IMR-90 (cell line): ENCODE data around the gene EEF1AKMT2. TPM values are rescaled to one million over a fixed set of nuclear protein-coding genes. Genes with fewer than 3 reads are reported as not detected.

ENCODE experiments used
- ATAC-seq: fragments of 200-7000 bp; cut with Tn5 transposase; 2 replicates; pipeline ENCODE4 v1.9.1; 2020; ENCODE audit warnings: low read depth, mild to moderate bottlenecking, moderate library complexity
- BruUV-seq: library from RNA; stranded (reverse); fragments of 400-500 nt; replicated peaks from 2 replicates; lab custom pipeline; 2021; lab: Mats Ljungman, UMichigan
- CTCF ChIA-PET: fragments of 300-600 bp; formaldehyde crosslinking; extraction: SDS; loops from one replicate; lab custom pipeline; 2021; ENCODE audit warnings: antibody characterized with exemption; lab: Yijun Ruan, JAX
- POLR2A ChIA-PET: fragments of 300-600 bp; sonication (Branson Sonifier 250); formaldehyde crosslinking; loops from one replicate; lab custom pipeline; 2022; ENCODE audit warnings: antibody characterized with exemption; ENCODE audit not compliant: unreplicated experiment; lab: Charles Lee
- DNase-seq: peaks from one replicate; pipeline ENCODE4 v3.0.0; 2013
- H2AFZ ChIP-seq: replicated peaks from 2 replicates; pipeline ENCODE3; 2013; ENCODE audit warnings: low read length, mild to moderate bottlenecking; ENCODE audit not compliant: poor library complexity
- H2AK5ac ChIP-seq: 2 replicates; pipeline ENCODE4 v1.6.1; 2013; ENCODE audit warnings: low read depth, low read length, inconsistent platforms
- H2AK9ac ChIP-seq: replicated peaks from 2 replicates; pipeline ENCODE3; 2013; ENCODE audit warnings: mild to moderate bottlenecking, low read depth, low read length, moderate library complexity; ENCODE audit not compliant: poor library complexity
- H2BK120ac ChIP-seq: 2 replicates; pipeline ENCODE4 v1.6.1; 2013; ENCODE audit warnings: low read depth, low read length, inconsistent platforms
- H2BK15ac ChIP-seq: 3 replicates; pipeline ENCODE4 v1.6.1; 2013; ENCODE audit warnings: low read depth, low read length, inconsistent platforms
- H2BK20ac ChIP-seq: 2 replicates; pipeline ENCODE4 v1.6.1; 2013; ENCODE audit warnings: low read depth, mild to moderate bottlenecking, inconsistent platforms, low read length, moderate library complexity
- H2BK5ac ChIP-seq: 2 replicates; pipeline ENCODE4 v1.6.1; 2013; ENCODE audit warnings: mild to moderate bottlenecking, low read depth, low read length, inconsistent platforms; ENCODE audit not compliant: poor library complexity, severe bottlenecking
- H3K14ac ChIP-seq: replicated peaks from 2 replicates; pipeline ENCODE4 v1.6.1; 2013; ENCODE audit warnings: low read depth, low read length, inconsistent platforms
- H3K18ac ChIP-seq: 2 replicates; pipeline ENCODE4 v1.6.1; 2013; ENCODE audit warnings: low read depth, low read length, control low read depth
- H3K23ac ChIP-seq: 2 replicates; pipeline ENCODE4 v1.6.1; 2013; ENCODE audit warnings: low read depth, low read length, inconsistent platforms
- H3K27ac ChIP-seq: 2 replicates; pipeline ENCODE4 v1.5.1; 2013; ENCODE audit warnings: mild to moderate bottlenecking, control low read depth, low read length; ENCODE audit not compliant: insufficient read depth
- H3K27me3 ChIP-seq: 2 replicates; pipeline ENCODE4 v1.6.1; 2013; ENCODE audit warnings: low read length; ENCODE audit not compliant: control insufficient read depth, insufficient read depth
- H3K36me3 ChIP-seq: 2 replicates; pipeline ENCODE4 v1.6.1; 2013; ENCODE audit warnings: low read length, mixed read lengths; ENCODE audit not compliant: control insufficient read depth, insufficient read depth
- H3K4ac ChIP-seq: 2 replicates; pipeline ENCODE4 v1.6.1; 2013; ENCODE audit warnings: low read depth, low read length, inconsistent platforms
- H3K4me1 ChIP-seq: 2 replicates; pipeline ENCODE4 v1.6.1; 2013; ENCODE audit warnings: low read length, mixed read lengths; ENCODE audit not compliant: control insufficient read depth, insufficient read depth
- H3K4me2 ChIP-seq: 2 replicates; pipeline ENCODE4 v1.6.1; 2013; ENCODE audit warnings: low read depth, mild to moderate bottlenecking, control low read depth, low read length, moderate library complexity
- H3K4me3 ChIP-seq: 2 replicates; pipeline ENCODE4 v1.5.1; 2013; ENCODE audit warnings: low read depth, mild to moderate bottlenecking, control low read depth, low read length, moderate library complexity; ENCODE audit not compliant: insufficient read depth
- H3K56ac ChIP-seq: 2 replicates; pipeline ENCODE4 v1.6.1; 2013; ENCODE audit warnings: low read length, inconsistent platforms; ENCODE audit not compliant: insufficient read depth; ENCODE audit errors: extremely low read depth
- H3K79me1 ChIP-seq, 2 experiments: 2 replicates each; pipeline ENCODE4 v1.6.1; 2013; ENCODE audit warnings: low read length in 2 of 2, inconsistent platforms in 1 of 2, low read depth in 1 of 2
- H3K9ac ChIP-seq: 2 replicates; pipeline ENCODE4 v1.6.1; 2013; ENCODE audit warnings: low read depth, low read length, control low read depth
- H3K9me1 ChIP-seq: 2 replicates; pipeline ENCODE4 v1.6.1; 2013; ENCODE audit warnings: low read length, inconsistent platforms; ENCODE audit not compliant: insufficient read depth
- H3K9me3 ChIP-seq: 2 replicates; pipeline ENCODE4 v1.6.1; 2013; ENCODE audit warnings: low read length; ENCODE audit not compliant: control insufficient read depth, insufficient read depth
- H4K20me1 ChIP-seq: 2 replicates; pipeline ENCODE4 v1.6.1; 2013; ENCODE audit warnings: low read length, inconsistent platforms; ENCODE audit not compliant: insufficient read depth
- H4K5ac ChIP-seq: 2 replicates; pipeline ENCODE4 v1.6.1; 2013; ENCODE audit warnings: mild to moderate bottlenecking, low read depth, low read length, control low read depth
- H4K8ac ChIP-seq, 2 experiments: 2 replicates each; pipeline ENCODE4 v1.6.1; 2013; ENCODE audit warnings: low read depth in 2 of 2, low read length in 2 of 2, control low read depth in 1 of 2, inconsistent platforms in 1 of 2
- H4K91ac ChIP-seq: 2 replicates; pipeline ENCODE4 v1.6.1; 2013; ENCODE audit warnings: low read depth, low read length, inconsistent platforms; ENCODE audit not compliant: insufficient read depth
- BHLHE40 ChIP-seq: fragments of 150-350 bp; IDR thresholded peaks from 2 replicates; pipeline ENCODE4 v1.6.1; 2016; ENCODE audit warnings: mild to moderate bottlenecking, low read depth, low read length
- CHD1 ChIP-seq: IDR thresholded peaks from 2 replicates; pipeline ENCODE4 v1.6.1; 2012; ENCODE audit warnings: low read depth, low read length, improper control_type of control experiment
- MAZ ChIP-seq: IDR thresholded peaks from 2 replicates; pipeline ENCODE4 v1.6.1; 2012; ENCODE audit warnings: low read depth, mild to moderate bottlenecking, low read length, improper control_type of control experiment, moderate library complexity, borderline replicate concordance
- SMC3 ChIP-seq: fragments of 150-350 bp; IDR thresholded peaks from 2 replicates; pipeline ENCODE4 v1.6.1; 2016; ENCODE audit warnings: low read depth, mild to moderate bottlenecking, antibody characterized with exemption, low read length, moderate library complexity
- USF2 ChIP-seq: fragments of 150-350 bp; IDR thresholded peaks from 2 replicates; pipeline ENCODE4 v1.6.1; 2017; ENCODE audit warnings: mild to moderate bottlenecking, antibody characterized with exemption, low read length, low read depth
- WGBS, 2 experiments: methylation state at CpG; one replicate each; pipeline versions ENCODE4 v1.1.5 to v1.1.7; 2013; ENCODE audit warnings: missing lambda C conversion rate in 2 of 2; ENCODE audit not compliant: insufficient read length in 1 of 2; ENCODE audit errors: extremely low coverage in 2 of 2; 5-methylcytosine and 5-hydroxymethylcytosine counted together
- dilution Hi-C: fragments of 300-500 bp; cut with HindIII; formaldehyde crosslinking; loops from one replicate; pipeline ENCODE4 v1.14.3; 2018; ENCODE audit warnings: low sequenced_read_pairs; ENCODE audit not compliant: unreplicated experiment
- in situ Hi-C: fragments of 300-500 bp; cut with MboI; formaldehyde crosslinking; loops from 3 replicates; pipeline ENCODE4 v1.14.3; 2019; ENCODE audit warnings: low sequenced_read_pairs, inconsistent platforms, mixed read lengths
- intact Hi-C: fragments of 100-400 bp; cut with micrococcal nuclease; formaldehyde crosslinking; loops from 2 replicates; pipeline ENCODE4 v1.10.0; 2022
- polyA plus RNA-seq, 3 experiments: library from polyadenylated mRNA; depleted of rRNA; stranded (reverse); fragments of >200 nt; gene quantifications; 2 replicates each; pipeline ENCODE4 v1.2.3, GENCODE V29; 2012; ENCODE audit warnings: low replicate concordance in 1 of 3
- total RNA-seq: library from RNA; depleted of rRNA; stranded (reverse); fragments of >200 nt; gene quantifications from 2 replicates; pipeline ENCODE4 v1.2.3, GENCODE V29; 2012

Gene EEF1AKMT2
- total and polyA plus RNA-seq, 2 of the 4 experiments (the other 2 are of a cell fraction) = 9.7 to 12.7 TPM

- intact Hi-C loops (no loop called here), dilution Hi-C loops (no loop called here), in situ Hi-C loops (no loop called here)
- Histone ChIP-seq H3K4me3 (no peak overlapping the region), H2AK5ac (no peak overlapping the region), H4K20me1 (peaks cover 9% of the 10 kb centered on the region), H4K5ac (no peak overlapping the region), H3K23ac (no peak overlapping the region), H2BK15ac (no peak overlapping the region), H2AFZ (no peak overlapping the region), H3K9me1 (peaks cover 3% of the 10 kb centered on the region; the same call in 1 of the 2 replicates), H2BK5ac (no peak overlapping the region), H3K4me1 (peaks cover 5% of the 10 kb centered on the region; the same call in 1 of the 2 replicates), H3K27me3 (no peaks in the 10 kb centered on the region), H3K56ac (no peak overlapping the region), H4K8ac (no peak overlapping the region), H2BK20ac (no peak overlapping the region), H2BK120ac (no peak overlapping the region), H3K9ac (no peak overlapping the region), H3K27ac (no peak overlapping the region), H3K4me2 (no peak overlapping the region), H3K4ac (no peak overlapping the region), H3K79me1 (peaks cover 8% of the 10 kb centered on the region in 2 experiments; a peak in 2 of 4 replicates), H3K18ac (no peak overlapping the region), H3K36me3 (peaks cover 2% of the 10 kb centered on the region; the same call in 1 of the 2 replicates), H2AK9ac (no peak overlapping the region), H3K9me3 (no peaks in the 10 kb centered on the region), H3K14ac (no peak overlapping the region), H4K91ac (no peak overlapping the region)
- CTCF ChIA-PET = no interaction called here
- DNase-seq (no peak), ATAC-seq (no peak)
- BruUV-seq = no TSS peak
- POLR2A ChIA-PET = no interaction called here
- 93% methylated on average over 3 of the region's 7 CpGs; no CpG with 5 or more reads in 1 of the 2 experiments for WGBS, 2 experiments
- TF ChIP-seq BHLHE40 = no peak
- no peak for TF ChIP-seq CHD1
- TF ChIP-seq SMC3 = no peak
- no peak for TF ChIP-seq USF2
- no peak for TF ChIP-seq MAZ
Observed at GRCh38 chr10:124725791-124726190, 65.9 kb downstream of the EEF1AKMT2 start.
